CD4-positive, alpha-beta memory T cell (primary cell): Measurements from ENCODE around the gene LONP1. TPM values are rescaled to one million over a fixed set of nuclear protein-coding genes. Genes with fewer than 3 reads are reported as not detected.

Experiments
- CTCF ChIA-PET: fragments of 350-600 bp; sonication (Branson Sonifier 250); formaldehyde crosslinking; loops from one replicate; lab custom pipeline; 2021; ENCODE audit warnings: inconsistent platforms; ENCODE audit not compliant: partially characterized antibody; lab: Charles Lee
- POLR2A ChIA-PET: fragments of 350-600 bp; sonication (Branson Sonifier 250); formaldehyde crosslinking; loops from one replicate; lab custom pipeline; 2021; ENCODE audit not compliant: partially characterized antibody; lab: Charles Lee
- DNase-seq, 5 donors: peaks; one replicate each; pipeline versions ENCODE4 v3.0.0 to v3.0.0-alpha.2; 2020 to 2022; ENCODE audit warnings: mixed read lengths in 1 of 5
- H3K27ac ChIP-seq: one replicate; pipeline ENCODE4 v1.7.0; 2013; ENCODE audit warnings: low read depth, low read length
- H3K27me3 ChIP-seq: 2 replicates; pipeline ENCODE4 v1.7.0; 2013; ENCODE audit warnings: mild to moderate bottlenecking, low read length, moderate library complexity; ENCODE audit not compliant: insufficient read depth
- H3K36me3 ChIP-seq: 2 replicates; pipeline ENCODE4 v1.7.0; 2013; ENCODE audit warnings: mild to moderate bottlenecking, low read length, moderate library complexity; ENCODE audit not compliant: insufficient read depth
- H3K4me1 ChIP-seq: 2 replicates; pipeline ENCODE4 v1.7.0; 2013; ENCODE audit warnings: mild to moderate bottlenecking, low read length, moderate library complexity; ENCODE audit not compliant: insufficient read depth
- H3K4me3 ChIP-seq, 2 donors: one replicate each; pipeline ENCODE4 v1.7.0; 2013; ENCODE audit warnings: low read length in 2 of 2, mild to moderate bottlenecking in 1 of 2
- H3K9me3 ChIP-seq, 2 donors: one replicate each; pipeline ENCODE4 v1.7.0; 2013; ENCODE audit warnings: low read length in 2 of 2, control low read depth in 1 of 2; ENCODE audit not compliant: control insufficient read depth in 1 of 2
- H3K27ac Mint-ChIP-seq, 7 donors: one replicate each; pipeline ENCODE4 v1.8.0; 2020 to 2021; ENCODE audit warnings: mixed read lengths in 7 of 7, mild to moderate bottlenecking in 6 of 7, inconsistent platforms in 3 of 7, moderate library complexity in 3 of 7
- H3K27me3 Mint-ChIP-seq, 2 donors: one replicate each; pipeline ENCODE4 v1.8.0; 2020 to 2021; ENCODE audit warnings: mixed read lengths in 2 of 2
- H3K36me3 Mint-ChIP-seq, 2 donors: one replicate each; pipeline ENCODE4 v1.8.0; 2020 to 2021; ENCODE audit warnings: mixed read lengths in 2 of 2, inconsistent platforms in 1 of 2, mild to moderate bottlenecking in 1 of 2
- H3K4me1 Mint-ChIP-seq, 4 donors: one replicate each; pipeline ENCODE4 v1.8.0; 2020 to 2021; ENCODE audit warnings: mixed read lengths in 4 of 4, mild to moderate bottlenecking in 1 of 4
- H3K4me3 Mint-ChIP-seq, 8 donors: one replicate each; pipeline ENCODE4 v1.8.0; 2020 to 2021; ENCODE audit warnings: mixed read lengths in 8 of 8, mild to moderate bottlenecking in 7 of 8, moderate library complexity in 6 of 8, inconsistent platforms in 3 of 8
- H3K9me3 Mint-ChIP-seq, 8 donors: one replicate each; pipeline ENCODE4 v1.8.0; 2020 to 2021; ENCODE audit warnings: mixed read lengths in 8 of 8, mild to moderate bottlenecking in 5 of 8, inconsistent platforms in 3 of 8, moderate library complexity in 1 of 8
- intact Hi-C: fragments of 100-400 bp; cut with micrococcal nuclease; formaldehyde crosslinking; loops from one replicate; pipeline ENCODE4 v1.15.1; 2023
- polyA plus RNA-seq, 2 donors: library from polyadenylated mRNA; unstranded; fragments of 300-500 nt; fragmentation: Illumina TruSeq; gene quantifications; one replicate each; pipeline ENCODE4 v1.2.3, GENCODE V29; 2021
- total RNA-seq, 2 experiments: library from RNA; stranded (reverse); gene quantifications; one replicate each; pipeline ENCODE4 v1.2.3, GENCODE V29; 2021

LONP1 gene
- total and polyA plus RNA-seq, 4 experiments from 2014 or later, result 10.9 to 64.7 (median 49.8) TPM

DNA sequence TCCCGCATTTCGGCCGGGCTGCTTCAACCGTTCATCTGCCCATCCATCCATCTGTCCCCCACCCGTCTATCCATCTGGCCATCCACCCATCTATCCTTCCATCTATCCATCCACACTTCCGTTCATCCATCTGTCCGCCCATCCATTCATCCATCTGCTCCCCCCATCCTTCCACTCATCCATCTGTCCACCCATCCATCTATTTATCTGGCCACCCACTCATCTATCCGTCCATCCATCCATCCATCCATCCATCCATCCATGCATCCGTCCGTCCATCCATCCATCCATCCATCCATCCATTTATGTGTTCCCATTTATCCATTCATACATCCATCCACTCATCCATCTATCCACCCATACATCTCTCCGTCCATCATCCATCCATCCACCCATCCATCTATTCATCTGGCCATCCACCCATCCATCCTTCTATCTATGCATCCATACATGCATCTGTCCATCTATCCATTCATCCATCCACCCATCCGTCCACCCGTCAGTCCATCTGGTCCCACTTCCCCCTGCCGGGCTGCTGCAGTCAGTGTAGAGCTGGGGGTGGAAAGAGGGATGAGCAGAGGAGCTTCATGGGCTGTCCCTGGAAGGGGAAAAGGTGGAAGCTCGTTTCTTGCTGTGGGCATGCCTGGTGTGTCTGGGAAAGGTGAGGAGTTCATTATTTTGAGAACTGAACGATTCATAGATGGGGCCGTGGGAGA, 38.4 kb downstream of the LONP1 start:
- Mint-ChIP-seq H3K4me3 (peak overlapping the region; percentile 35 to 94 (median 82)), H3K27ac (peak overlapping the region; percentile 66 to 93 (median 92)), H3K27me3 (no peaks in the 10 kb centered on the region), H3K4me1 (peaks cover 21 to 49% (median 32%) of the 10 kb centered on the region in 4 donors), H3K36me3 (peaks cover 0 to 5% of the 10 kb centered on the region in 2 donors), H3K9me3 (peaks cover 0 to 3% (median 0%) of the 10 kb centered on the region in 8 donors)
- Histone ChIP-seq H3K27ac (peak overlapping the region; percentile 87), H3K9me3 (no peaks in the 10 kb centered on the region), H3K4me3 (peak overlapping the region; percentile 52 to 96), H3K4me1 (peaks cover 24% of the 10 kb centered on the region), H3K36me3 (no peaks in the 10 kb centered on the region), H3K27me3 (no peaks in the 10 kb centered on the region)
- CTCF ChIA-PET, result interaction anchor here (1.0 to 1.2 kb wide), 3 partner anchors 8 to 40 kb away, joined by 3 to 6 read pairs (median 6); partner anchors contain the start of genes CATSPERD and RPL36
- DNase-seq, result no peak
- POLR2A ChIA-PET, result interaction anchor here (1.4 to 2.1 kb wide), 3 partner anchors 8 to 59 kb away, joined by 6 to 7 read pairs (median 6); partner anchors contain the start of genes RPL36, SAFB and SAFB2
- intact Hi-C loops, result loop anchor here (2.0 kb wide), 1 partner anchor 297 kb away; the partner anchor contains the start of gene RANBP3

- intact Hi-C loops, result loop anchor here (1.0 to 2.0 kb wide), 6 partner anchors 10 to 298 kb away; partner anchors contain the start of genes CATSPERD, LONP1, RANBP3 and RPL36
- Histone ChIP-seq H3K4me3 (peak within 1 kb of the TSS; percentile 62 to 96), H3K4me1 (peaks cover 21% of the 10 kb centered on the region), H3K27ac (peak within 1 kb of the TSS; percentile 87), H3K36me3 (no peaks in the 10 kb centered on the region), H3K9me3 (no peaks in the 10 kb centered on the region), H3K27me3 (no peaks in the 10 kb centered on the region)
- H3K27me3 Mint-ChIP-seq, result no peaks in the 10 kb centered on the region
- CTCF ChIA-PET, result interaction anchor here (1.2 kb wide), 1 partner anchor 9 kb away, joined by 6 read pairs; the partner anchor contains the start of gene RPL36
- H3K4me3 Mint-ChIP-seq, result peak within 1 kb of the TSS; percentile 87 to 98 (median 93)
- H3K4me1 Mint-ChIP-seq, result peaks cover 18 to 41% (median 26%) of the 10 kb centered on the region in 4 donors
- peak; percentile 99 to 100 (median 99) for DNase-seq
- peak within 1 kb of the TSS; percentile 94 to 100 (median 99) for H3K27ac Mint-ChIP-seq
- H3K36me3 Mint-ChIP-seq, result peaks cover 0 to 4% of the 10 kb centered on the region in 2 donors
- H3K9me3 Mint-ChIP-seq, result peaks cover 0 to 6% (median 0%) of the 10 kb centered on the region in 8 donors
- POLR2A ChIA-PET, result interaction anchor here (1.0 to 2.8 kb wide), 4 partner anchors 9 to 58 kb away, joined by 3 to 13 read pairs (median 6); partner anchors contain the start of genes RPL36 and SAFB
These were observed 39.2 kb downstream of the LONP1 start, which contains the start of the genes HSD11B1L and MICOS13 for GRCh38 chr19:5680437-5681368. HSD11B1L (plus strand) TSS chr19:5681027; CDS start chr19:5684833, 3,806 bp downstream. MICOS13 (minus strand) TSS chr19:5680516; CDS start chr19:5680486, 30 bp downstream.

- Mint-ChIP-seq H3K4me1 (peaks cover 18 to 41% (median 26%) of the 10 kb centered on the region in 4 donors), H3K27ac (peak overlapping the region; percentile 94 to 100 (median 99)), H3K36me3 (peaks cover 0 to 4% of the 10 kb centered on the region in 2 donors), H3K4me3 (peak overlapping the region; percentile 87 to 98 (median 93)), H3K9me3 (peaks cover 0 to 6% (median 0%) of the 10 kb centered on the region in 8 donors), H3K27me3 (no peaks in the 10 kb centered on the region)
- Histone ChIP-seq H3K4me1 (peaks cover 21% of the 10 kb centered on the region), H3K27me3 (no peaks in the 10 kb centered on the region), H3K4me3 (peak overlapping the region; percentile 62 to 96), H3K27ac (peak overlapping the region; percentile 87), H3K36me3 (no peaks in the 10 kb centered on the region), H3K9me3 (no peaks in the 10 kb centered on the region)
- POLR2A ChIA-PET, result interaction anchor here (0.6 to 2.8 kb wide), 5 partner anchors 10 to 57 kb away, joined by 3 to 13 read pairs (median 4); partner anchors contain the start of genes RPL36 and SAFB
- CTCF ChIA-PET, result no interaction called here
- intact Hi-C loops, result loop anchor here (1.0 to 2.0 kb wide), 6 partner anchors 10 to 299 kb away; partner anchors contain the start of genes CATSPERD, LONP1, RANBP3 and RPL36
- peak in 1 of 5 donors; percentile 48 for DNase-seq
These were observed 39.9 kb downstream of the LONP1 start for GRCh38 chr19:5680084-5680436.

- Histone ChIP-seq H3K36me3 (no peaks in the 10 kb centered on the region), H3K27ac (peak overlapping the region; percentile 87), H3K27me3 (no peaks in the 10 kb centered on the region), H3K4me1 (peaks cover 21% of the 10 kb centered on the region), H3K4me3 (peak overlapping the region; percentile 62 to 96), H3K9me3 (no peaks in the 10 kb centered on the region)
- no peak for DNase-seq
- Mint-ChIP-seq H3K9me3 (peaks cover 0 to 6% (median 0%) of the 10 kb centered on the region in 8 donors), H3K27ac (peak overlapping the region; percentile 94 to 100 (median 99)), H3K4me1 (peaks cover 18 to 41% (median 26%) of the 10 kb centered on the region in 4 donors), H3K4me3 (peak overlapping the region; percentile 87 to 98 (median 93)), H3K36me3 (peaks cover 0 to 4% of the 10 kb centered on the region in 2 donors), H3K27me3 (no peaks in the 10 kb centered on the region)
- intact Hi-C loops, result loop anchor here (1.0 to 2.0 kb wide), 6 partner anchors 11 to 299 kb away; partner anchors contain the start of genes CATSPERD, LONP1, RANBP3 and RPL36
- ChIA-PET CTCF (no interaction called here), POLR2A (interaction anchor here (0.6 to 2.8 kb wide), 6 partner anchors 7 to 56 kb away, joined by 3 to 13 read pairs (median 4); partner anchors contain the start of genes RPL36 and SAFB)
These were observed 40.5 kb downstream of the LONP1 start for GRCh38 chr19:5679289-5680083.

DNA sequence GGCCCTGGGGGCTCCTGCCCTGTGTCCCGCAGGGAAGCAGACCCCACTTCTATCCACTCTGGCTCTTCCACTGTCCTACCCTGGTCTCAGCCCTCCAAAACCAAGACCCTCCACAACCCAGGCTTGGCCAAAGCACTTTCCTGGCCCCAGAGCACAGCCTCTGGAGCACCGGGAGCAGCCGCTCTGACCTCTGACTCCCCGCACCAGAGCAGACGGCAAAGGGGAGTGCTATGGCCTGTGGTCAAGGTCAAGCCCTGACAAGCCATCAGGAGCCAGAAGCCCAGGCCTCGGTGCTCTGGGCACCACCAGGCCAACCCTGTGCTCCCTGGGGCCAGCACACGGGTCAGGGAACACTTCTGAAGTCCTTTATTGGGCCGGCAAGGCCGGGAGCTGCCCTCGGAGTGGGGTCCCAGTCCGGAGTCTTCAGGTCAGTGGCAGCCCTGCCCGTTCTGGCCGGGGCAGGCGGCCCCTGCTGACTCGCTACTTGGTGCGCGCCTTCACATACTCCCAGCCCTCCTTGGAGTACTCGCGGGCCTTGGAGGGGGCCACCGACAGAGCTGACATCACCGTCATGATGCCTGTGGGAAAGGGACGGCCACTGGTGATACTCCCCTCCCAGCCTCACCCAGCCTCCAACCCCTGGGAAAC, 41.8 kb downstream of the LONP1 start:
- CTCF ChIA-PET, result no interaction called here
- Histone ChIP-seq H3K36me3 (no peaks in the 10 kb centered on the region), H3K4me3 (no peak overlapping the region), H3K27ac (no peak overlapping the region), H3K4me1 (peaks cover 21% of the 10 kb centered on the region), H3K9me3 (no peaks in the 10 kb centered on the region), H3K27me3 (no peaks in the 10 kb centered on the region)
- Mint-ChIP-seq H3K4me1 (peaks cover 17 to 35% (median 28%) of the 10 kb centered on the region in 4 donors), H3K27ac (no peak overlapping the region), H3K9me3 (peaks cover 0 to 6% (median 0%) of the 10 kb centered on the region in 8 donors), H3K4me3 (peak overlapping the region in 1 of 8 donors; percentile 12), H3K27me3 (no peaks in the 10 kb centered on the region), H3K36me3 (peaks cover 0 to 4% of the 10 kb centered on the region in 2 donors)
- peak in 1 of 5 donors; percentile 33 for DNase-seq
- POLR2A ChIA-PET, result interaction anchor here (0.6 to 2.8 kb wide), 3 partner anchors 9 to 1084 kb away, joined by 4 to 13 read pairs (median 4); no protein-coding TSS in a partner anchor
- intact Hi-C loops, result no loop called here
